B cell (primary cell): ENCODE results near the gene CGB8. TPM values are rescaled to one million over a fixed set of nuclear protein-coding genes. Genes with fewer than 3 reads are reported as not detected.
A peak's percentile ranks its signal among the peaks of the same experiment; 100 is the strongest.
"Not testable (repeated sequence)": the region's sequence is repeated elsewhere in the genome, so short reads cannot be mapped to it uniquely, and the experiment has no call there.

Experiments used
- ATAC-seq: fragments of 200-7000 bp; cut with Tn5 transposase; one replicate; pipeline ENCODE4 v1.10.0; 2021; ENCODE audit warnings: low read depth, mild to moderate bottlenecking, moderate number of reproducible peaks, moderate library complexity
- CTCF ChIA-PET: fragments of 350-600 bp; sonication (Branson Sonifier 250); formaldehyde crosslinking; loops from one replicate; lab custom pipeline; 2021; ENCODE audit warnings: antibody characterized with exemption, inconsistent platforms; lab: Charles Lee
- POLR2A ChIA-PET: fragments of 350-600 bp; sonication (Branson Sonifier 250); formaldehyde crosslinking; loops from one replicate; lab custom pipeline; 2021; ENCODE audit warnings: antibody characterized with exemption; lab: Charles Lee
- DNase-seq: peaks from one replicate; pipeline ENCODE4 v3.0.0; 2013
- H2AFZ ChIP-seq: 2 replicates; pipeline ENCODE4 v1.6.1; 2012; ENCODE audit warnings: mild to moderate bottlenecking, low read depth, low read length; ENCODE audit not compliant: insufficient read depth, poor library complexity, severe bottlenecking
- H3K27ac ChIP-seq, 2 donors: 1 replicate in 1 of 2; 2 replicates in 1 of 2; pipeline ENCODE4 v1.5.1; 2012 to 2013; ENCODE audit warnings: low read length in 2 of 2, mild to moderate bottlenecking in 2 of 2, moderate library complexity in 1 of 2
- H3K27me3 ChIP-seq, 4 experiments: fragments of 200-600 bp in 1 of 4; sonication (generic) in 1 of 4; replicated peaks in 1 of 4; 1 replicate in 2 of 4; 2 replicates in 2 of 4; pipeline versions ENCODE4 v1.6.1 to v1.7.0; 2013 to 2016; ENCODE audit warnings: low read length in 3 of 4, mild to moderate bottlenecking in 2 of 4, mixed read lengths in 1 of 4, moderate library complexity in 1 of 4; ENCODE audit not compliant: insufficient read depth in 4 of 4, control insufficient read depth in 3 of 4; ENCODE audit errors: control extremely low read depth in 1 of 4
- H3K36me3 ChIP-seq, 2 experiments: replicated peaks in 1 of 2; 1 replicate in 1 of 2; 2 replicates in 1 of 2; pipeline versions ENCODE4 v1.6.1 to v1.7.1; 2013; ENCODE audit warnings: low read length in 1 of 2; ENCODE audit not compliant: insufficient read depth in 2 of 2, control insufficient read depth in 1 of 2; ENCODE audit errors: control extremely low read depth in 1 of 2, extremely low read depth in 1 of 2
- H3K4me1 ChIP-seq, 2 donors: fragments of 200-600 bp in 1 of 2; sonication (generic) in 1 of 2; 1 replicate in 1 of 2; 2 replicates in 1 of 2; pipeline versions ENCODE4 v1.5.1 to v1.6.1; 2013 to 2017; ENCODE audit warnings: low read length in 2 of 2; ENCODE audit not compliant: control insufficient read depth in 2 of 2, insufficient read depth in 2 of 2
- H3K4me2 ChIP-seq: replicated peaks from 2 replicates; pipeline ENCODE3; 2012; ENCODE audit warnings: mild to moderate bottlenecking, low read depth, low read length; ENCODE audit not compliant: poor library complexity, severe bottlenecking
- H3K4me3 ChIP-seq, 5 experiments: fragments of 200-600 bp in 1 of 5; sonication (generic) in 1 of 5; 1 replicate in 3 of 5; 2 replicates in 2 of 5; pipeline versions ENCODE4 v1.5.1 to v1.7.0; 2011 to 2016; ENCODE audit warnings: low read length in 4 of 5, mild to moderate bottlenecking in 4 of 5, low read depth in 2 of 5, control low read depth in 1 of 5, moderate library complexity in 1 of 5; ENCODE audit not compliant: insufficient read depth in 1 of 5; ENCODE audit errors: control extremely low read depth in 1 of 5, extremely low read depth in 1 of 5
- H3K79me2 ChIP-seq: fragments of 200-600 bp; sonication (generic); one replicate; pipeline ENCODE4 v1.6.0; 2016; ENCODE audit warnings: low read length; ENCODE audit not compliant: control insufficient read depth, insufficient read depth
- H3K9ac ChIP-seq: fragments of 200-600 bp; sonication (generic); 2 replicates; pipeline ENCODE4 v1.6.1; 2017; ENCODE audit warnings: mild to moderate bottlenecking, low read length, moderate library complexity
- H3K9me3 ChIP-seq, 3 donors: one replicate each; pipeline versions ENCODE4 v1.6.1 to v1.7.1; 2013; ENCODE audit warnings: low read length in 2 of 3; ENCODE audit not compliant: control insufficient read depth in 2 of 3, insufficient read depth in 1 of 3; ENCODE audit errors: control extremely low read depth in 1 of 3
- H4K20me1 ChIP-seq: 2 replicates; pipeline ENCODE4 v1.6.0; 2012; ENCODE audit warnings: mild to moderate bottlenecking, low read length; ENCODE audit not compliant: insufficient read depth, control insufficient read depth, poor library complexity, severe bottlenecking
- H3K27ac Mint-ChIP-seq: one replicate; pipeline ENCODE4 v1.8.0; 2021; ENCODE audit warnings: mixed read lengths
- H3K27me3 Mint-ChIP-seq: one replicate; pipeline ENCODE4 v1.8.0; 2021; ENCODE audit warnings: mixed read lengths
- H3K4me1 Mint-ChIP-seq: one replicate; pipeline ENCODE4 v1.8.0; 2021; ENCODE audit warnings: mixed read lengths
- H3K4me3 Mint-ChIP-seq: one replicate; pipeline ENCODE4 v1.8.0; 2021; ENCODE audit warnings: mixed read lengths
- H3K9me3 Mint-ChIP-seq: one replicate; pipeline ENCODE4 v1.8.0; 2022; ENCODE audit warnings: mixed read lengths; ENCODE audit not compliant: insufficient read depth
- WGBS: methylation state at CpG from one replicate; pipeline ENCODE4 v1.1.5; 2013; ENCODE audit warnings: missing lambda C conversion rate; ENCODE audit not compliant: insufficient coverage; 5-methylcytosine and 5-hydroxymethylcytosine counted together
- intact Hi-C: fragments of 100-400 bp; cut with micrococcal nuclease; formaldehyde crosslinking; loops from one replicate; pipeline ENCODE4 v1.10.0; 2022
- polyA plus RNA-seq: library from polyadenylated mRNA; depleted of rRNA; stranded (reverse); fragments of >200 nt; gene quantifications from 2 replicates; pipeline ENCODE4 v1.2.3, GENCODE V29; 2012
- total RNA-seq, 2 donors: library from RNA; stranded (reverse); fragments of 120-200 nt in 1 of 2; gene quantifications; 1 replicate in 1 of 2; 2 replicates in 1 of 2; pipeline versions ENCODE4 v1.2.3 to v1.2.4, GENCODE V29; 2013 to 2022
- TF ChIP-seq, protein P1 (sequence below): fragments of 200-600 bp; IDR thresholded peaks from one replicate; pipeline ENCODE4 v1.8.0; 2022; ENCODE audit warnings: antibody characterized with exemption, mild to moderate bottlenecking

CGB8 gene
- total and polyA plus RNA-seq, 2 donors (not counting 1 experiment from before 2014, with no cell fraction given), result not detected

DNA sequence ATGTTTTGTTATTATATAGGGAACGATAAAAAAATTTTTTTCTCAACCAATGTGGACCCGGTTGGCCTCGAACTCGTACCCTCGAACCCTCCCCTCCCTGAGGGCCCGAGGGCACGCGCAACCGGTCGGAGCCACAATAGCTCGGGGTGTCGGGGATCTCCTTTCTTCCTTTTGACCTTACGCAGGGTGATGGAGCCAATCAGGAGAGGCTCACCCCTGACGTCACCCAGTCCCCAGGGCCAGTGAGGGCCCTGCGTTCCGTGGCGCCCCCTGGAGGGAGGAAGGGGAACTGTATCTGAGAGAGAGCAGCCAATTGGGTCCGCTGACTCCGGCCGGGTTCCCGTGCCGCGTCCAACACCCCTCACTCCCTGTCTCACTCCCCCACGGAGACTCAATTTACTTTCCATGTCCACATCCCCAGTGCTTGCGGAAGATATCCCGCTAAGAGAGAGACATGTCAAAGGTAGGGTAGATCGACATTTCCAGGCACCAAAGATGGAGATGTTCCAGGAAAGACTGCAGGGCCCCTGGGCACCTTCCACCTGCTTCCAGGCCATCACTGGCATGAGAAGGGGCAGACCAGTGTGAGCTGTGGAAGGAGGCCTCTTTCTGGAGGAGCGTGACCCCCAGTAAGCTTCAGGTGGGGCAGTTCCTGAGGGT is 17.1 kb downstream of the CGB8 start, which contains the start of gene CGB2:
CGB2 (plus strand) TSS at position 249 of the 660 bp plus-strand sequence; CDS start at position 455, 206 bp downstream.
- not testable (repeated sequence) for H3K27me3 ChIP-seq

DNA sequence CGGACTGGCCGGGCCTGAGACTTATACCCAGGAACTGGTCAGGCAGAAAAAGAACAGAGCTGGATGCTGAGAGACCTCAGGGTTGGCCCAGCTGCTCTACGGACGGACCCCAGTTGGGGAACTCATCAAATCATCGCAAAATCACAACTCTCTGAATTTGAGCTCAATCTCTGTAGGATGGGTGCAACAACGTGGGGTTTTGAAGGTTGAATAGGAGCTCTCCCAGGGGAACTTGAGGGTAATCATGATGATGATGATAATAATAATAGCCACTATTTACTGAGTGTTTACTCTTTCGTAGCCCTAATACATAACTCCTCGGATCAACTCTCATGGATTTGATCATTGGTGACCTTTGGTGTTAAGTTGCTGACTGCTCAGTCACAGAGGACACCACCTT is 18.6 kb downstream of the CGB8 start:
- ATAC-seq, H3K9ac ChIP-seq, intact Hi-C loops, H3K36me3 ChIP-seq, H3K4me3 Mint-ChIP-seq, H3K27me3 Mint-ChIP-seq, H3K9me3 Mint-ChIP-seq, H3K27ac Mint-ChIP-seq, POLR2A ChIA-PET, H3K4me2 ChIP-seq, DNase-seq, H3K79me2 ChIP-seq, CTCF ChIA-PET, H3K9me3 ChIP-seq, H3K27me3 ChIP-seq, H3K4me1 ChIP-seq, H2AFZ ChIP-seq, H3K27ac ChIP-seq, H4K20me1 ChIP-seq, H3K4me1 Mint-ChIP-seq, H3K4me3 ChIP-seq: not testable (repeated sequence)
- WGBS, result no CpG with 5 or more reads among the region's 8 CpGs

More for the DNA sequence above, 17.1 kb downstream of the CGB8 start, which contains the start of gene CGB2:
- H3K9me3 ChIP-seq, H3K27ac Mint-ChIP-seq, H3K27ac ChIP-seq, H3K79me2 ChIP-seq, H3K4me3 ChIP-seq, H3K4me1 ChIP-seq, H3K36me3 ChIP-seq, intact Hi-C loops, H4K20me1 ChIP-seq, H3K9me3 Mint-ChIP-seq, CTCF ChIA-PET, H3K9ac ChIP-seq, H3K4me2 ChIP-seq, H3K4me1 Mint-ChIP-seq, ATAC-seq, H3K4me3 Mint-ChIP-seq, POLR2A ChIA-PET, H2AFZ ChIP-seq, H3K27me3 Mint-ChIP-seq: not testable (repeated sequence)
- WGBS, result 57% methylated on average over 9 of the region's 28 CpGs
- peak; percentile 43 for DNase-seq
- TF ChIP-seq, protein P1, sequence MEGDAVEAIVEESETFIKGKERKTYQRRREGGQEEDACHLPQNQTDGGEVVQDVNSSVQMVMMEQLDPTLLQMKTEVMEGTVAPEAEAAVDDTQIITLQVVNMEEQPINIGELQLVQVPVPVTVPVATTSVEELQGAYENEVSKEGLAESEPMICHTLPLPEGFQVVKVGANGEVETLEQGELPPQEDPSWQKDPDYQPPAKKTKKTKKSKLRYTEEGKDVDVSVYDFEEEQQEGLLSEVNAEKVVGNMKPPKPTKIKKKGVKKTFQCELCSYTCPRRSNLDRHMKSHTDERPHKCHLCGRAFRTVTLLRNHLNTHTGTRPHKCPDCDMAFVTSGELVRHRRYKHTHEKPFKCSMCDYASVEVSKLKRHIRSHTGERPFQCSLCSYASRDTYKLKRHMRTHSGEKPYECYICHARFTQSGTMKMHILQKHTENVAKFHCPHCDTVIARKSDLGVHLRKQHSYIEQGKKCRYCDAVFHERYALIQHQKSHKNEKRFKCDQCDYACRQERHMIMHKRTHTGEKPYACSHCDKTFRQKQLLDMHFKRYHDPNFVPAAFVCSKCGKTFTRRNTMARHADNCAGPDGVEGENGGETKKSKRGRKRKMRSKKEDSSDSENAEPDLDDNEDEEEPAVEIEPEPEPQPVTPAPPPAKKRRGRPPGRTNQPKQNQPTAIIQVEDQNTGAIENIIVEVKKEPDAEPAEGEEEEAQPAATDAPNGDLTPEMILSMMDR, result peak; percentile 27

DNA sequence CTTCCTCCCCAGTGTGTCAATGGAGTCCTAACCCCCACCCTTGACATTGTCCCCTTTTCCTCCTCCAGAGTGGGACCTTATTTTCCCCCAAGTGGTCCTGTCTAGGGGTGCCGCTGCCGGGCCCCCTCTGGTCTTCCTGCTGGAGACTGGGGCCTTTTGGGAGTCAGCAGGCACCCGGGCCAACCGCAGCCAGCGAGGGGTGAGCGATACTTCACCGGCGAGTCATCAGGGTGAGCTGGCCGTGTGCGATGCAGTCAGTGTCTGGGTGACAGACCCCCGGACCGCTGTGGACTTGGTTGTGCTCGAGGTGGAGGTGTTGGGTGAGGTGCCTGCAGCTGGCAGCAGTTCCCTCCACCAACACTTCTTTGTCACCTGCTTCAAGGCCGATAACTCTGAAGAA is 19.2 kb downstream of the CGB8 start:
- H3K27ac ChIP-seq, H3K9me3 ChIP-seq, H3K4me1 Mint-ChIP-seq, CTCF ChIA-PET, H3K79me2 ChIP-seq, H3K4me1 ChIP-seq, H3K4me2 ChIP-seq, H3K27ac Mint-ChIP-seq, intact Hi-C loops, POLR2A ChIA-PET, H4K20me1 ChIP-seq, H3K9me3 Mint-ChIP-seq, H3K27me3 Mint-ChIP-seq, H3K9ac ChIP-seq, DNase-seq, H3K27me3 ChIP-seq, ATAC-seq, H2AFZ ChIP-seq, H3K4me3 ChIP-seq, H3K4me3 Mint-ChIP-seq, H3K36me3 ChIP-seq: not testable (repeated sequence)
- 91% methylated on average over 11 of the region's 14 CpGs for WGBS
